ENCODE measurements around the gene CDK5R2. TPM values are rescaled to one million over a fixed set of nuclear protein-coding genes. Genes with fewer than 3 reads are reported as not detected.
A peak's percentile ranks its signal among the peaks of the same experiment; 100 is the strongest.

Gene CDK5R2
- total RNA-seq, 1 donor, result not detected

- no peak overlapping the region for H3K4me3 ChIP-seq (ENCODE audit: low read depth, low read length)
- no peak for TF ChIP-seq CTCF (IDR thresholded peaks at IDR 0.05; ENCODE audit: insufficient read depth, low read depth, low read length)
- DNase-seq (ENCODE audit: low read depth), result no peak
Measured at GRCh38 chr2:218957671-218958070, 1.8 kb upstream of the CDK5R2 start.

GRCh38 chr2:218958276-218958675 is 1.2 kb upstream of the CDK5R2 start:
- TF ChIP-seq CTCF (IDR thresholded peaks at IDR 0.05; ENCODE audit: insufficient read depth, low read depth, low read length), result no peak
- H3K4me3 ChIP-seq (ENCODE audit: low read depth, low read length), result no peak overlapping the region
- no peak for DNase-seq (ENCODE audit: low read depth)

- TF ChIP-seq CTCF (IDR thresholded peaks at IDR 0.05; ENCODE audit: insufficient read depth, low read depth, low read length), result no peak
- no peak for DNase-seq (ENCODE audit: low read depth)
- peak overlapping the region; percentile 40 for H3K4me3 ChIP-seq (ENCODE audit: low read depth, low read length)
Measured at GRCh38 chr2:218959761-218960308, 369 bp downstream of the CDK5R2 start.

DNA sequence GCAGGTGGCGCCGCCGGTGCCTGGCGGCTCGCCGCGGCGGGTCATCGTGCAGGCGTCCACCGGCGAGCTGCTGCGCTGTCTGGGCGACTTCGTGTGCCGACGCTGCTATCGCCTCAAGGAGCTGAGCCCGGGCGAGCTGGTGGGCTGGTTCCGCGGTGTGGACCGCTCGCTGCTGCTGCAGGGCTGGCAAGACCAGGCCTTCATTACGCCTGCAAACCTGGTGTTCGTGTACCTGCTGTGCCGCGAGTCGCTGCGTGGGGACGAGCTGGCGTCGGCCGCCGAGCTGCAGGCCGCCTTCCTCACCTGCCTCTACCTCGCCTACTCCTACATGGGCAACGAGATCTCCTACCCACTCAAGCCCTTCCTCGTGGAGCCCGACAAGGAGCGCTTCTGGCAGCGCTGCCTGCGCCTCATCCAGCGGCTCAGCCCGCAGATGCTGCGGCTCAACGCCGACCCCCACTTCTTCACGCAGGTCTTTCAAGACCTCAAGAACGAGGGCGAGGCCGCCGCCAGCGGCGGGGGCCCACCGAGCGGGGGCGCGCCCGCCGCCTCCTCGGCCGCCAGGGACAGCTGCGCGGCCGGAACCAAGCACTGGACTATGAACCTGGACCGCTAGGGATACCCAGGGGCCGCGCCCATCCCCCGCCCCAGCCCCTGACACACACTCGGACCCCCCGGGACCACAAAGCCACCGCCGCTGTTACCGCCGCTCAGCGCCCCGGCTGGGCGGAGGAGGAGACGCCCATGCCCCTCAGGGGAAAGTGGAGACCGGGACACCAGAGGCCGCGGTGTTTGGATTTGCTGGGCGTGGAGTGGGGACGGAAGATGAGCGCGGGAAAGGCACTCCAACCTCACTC is 1.1 kb downstream of the CDK5R2 start:
- H3K4me3 ChIP-seq (ENCODE audit: low read depth, low read length), result no peak overlapping the region
- no peak for TF ChIP-seq CTCF (IDR thresholded peaks at IDR 0.05; ENCODE audit: insufficient read depth, low read depth, low read length)
- DNase-seq (ENCODE audit: low read depth), result no peak

DNA sequence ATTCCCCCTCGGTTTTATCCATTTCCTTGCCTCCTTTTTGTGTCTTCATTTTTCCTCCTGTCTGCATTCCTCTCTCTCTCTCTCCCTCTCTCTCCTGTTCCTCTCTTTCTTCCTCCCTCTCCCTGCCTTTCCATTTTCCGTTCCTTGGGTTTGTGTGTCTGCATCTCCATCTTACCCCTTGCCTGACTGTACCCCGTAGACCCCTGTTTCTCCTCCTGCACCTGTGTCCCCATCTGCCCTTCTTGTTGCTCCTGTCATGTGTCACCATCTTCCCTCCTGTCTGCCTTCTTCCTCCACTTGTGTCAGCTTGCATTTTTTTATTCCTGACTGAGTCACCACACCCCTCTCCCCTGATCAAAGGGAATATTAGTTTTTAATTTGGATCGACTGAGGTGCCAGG is 1.8 kb downstream of the CDK5R2 start:
- no peak for TF ChIP-seq CTCF (IDR thresholded peaks at IDR 0.05; ENCODE audit: insufficient read depth, low read depth, low read length)

DNA sequence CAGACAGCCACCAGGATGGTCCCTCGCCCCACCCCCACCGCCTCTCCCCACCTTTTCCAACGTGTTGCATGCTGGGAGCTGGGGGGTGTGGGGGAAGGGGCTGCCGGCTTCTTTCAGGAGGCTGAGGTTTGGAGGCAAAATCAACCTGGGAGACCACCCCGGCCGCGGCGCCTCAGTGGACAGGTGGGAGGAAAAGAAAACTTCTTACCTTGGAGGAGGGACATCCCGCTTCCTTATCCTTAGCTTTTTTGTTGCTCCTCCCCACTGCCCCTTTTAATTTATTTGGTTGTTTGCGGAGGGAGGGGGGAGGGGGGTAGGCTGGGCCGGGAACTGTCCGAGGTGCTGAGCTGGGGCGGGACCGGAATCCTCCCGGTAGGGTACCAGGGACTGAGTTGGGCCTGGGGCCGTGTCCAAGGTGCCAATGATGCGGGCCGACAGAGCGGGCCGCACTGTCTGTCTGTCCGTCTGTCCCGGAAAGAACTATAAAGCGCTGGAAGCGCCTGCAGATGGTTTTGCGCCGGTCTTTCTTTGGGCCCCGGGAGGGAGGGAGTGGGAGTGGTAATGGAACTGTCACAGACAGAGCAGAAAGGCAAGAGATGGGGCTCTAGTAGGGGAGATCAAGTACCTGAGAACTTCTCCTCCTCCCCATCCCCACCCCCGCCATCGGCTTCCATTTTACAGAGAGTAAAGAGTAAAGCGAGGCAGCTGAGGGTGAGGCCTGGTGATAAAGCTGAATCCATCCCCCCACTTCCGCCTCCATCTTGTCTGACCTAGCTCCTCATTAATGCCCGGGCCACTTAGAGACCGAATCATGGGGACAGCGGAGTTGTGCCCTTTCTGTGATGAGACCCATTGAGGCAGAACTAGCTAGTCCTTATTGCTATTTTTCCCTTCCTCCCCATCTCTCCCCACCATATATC is 2.4 kb downstream of the CDK5R2 start:
- no peak for DNase-seq (ENCODE audit: low read depth)
- H3K4me3 ChIP-seq (ENCODE audit: low read depth, low read length), result no peak overlapping the region
- TF ChIP-seq CTCF (IDR thresholded peaks at IDR 0.05; ENCODE audit: insufficient read depth, low read depth, low read length), result no peak

More for the DNA sequence above, 1.8 kb downstream of the CDK5R2 start:
- H3K4me3 ChIP-seq (ENCODE audit: low read depth, low read length), result no peak overlapping the region
- DNase-seq (ENCODE audit: low read depth), result no peak
